Measurements from ENCODE around the gene TSPAN2.

Gene TSPAN2

DNA sequence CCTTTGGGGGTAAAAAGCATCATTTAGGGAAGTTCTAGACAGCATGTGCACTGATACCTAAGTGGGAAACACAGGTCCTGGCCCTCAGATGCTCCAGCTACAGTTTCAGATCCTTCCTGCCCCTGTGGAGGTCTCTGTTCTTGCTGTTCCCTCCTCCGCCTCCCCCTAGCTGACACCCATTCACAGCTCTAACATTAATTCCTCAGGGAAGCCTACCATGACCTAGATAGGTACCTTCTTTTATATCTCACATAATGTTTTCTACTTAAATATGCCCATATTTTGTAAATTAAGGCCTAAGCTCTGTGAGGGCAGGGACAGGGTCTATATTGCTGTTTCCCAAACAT, 11.3 kb downstream of the TSPAN2 start:
- TF ChIP-seq YY1 (IDR thresholded peaks at IDR 0.05; ENCODE audit: low read depth) (no peak), TEAD4 (IDR thresholded peaks at IDR 0.05) (no peak), EP300 (IDR thresholded peaks at IDR 0.05; ENCODE audit: borderline replicate concordance) (no peak), CEBPB (IDR thresholded peaks at IDR 0.05) (no peak), NFIC (IDR thresholded peaks at IDR 0.05) (no peak), TCF12 (IDR thresholded peaks at IDR 0.05; ENCODE audit: low read depth) (no peak), EGR1 (IDR thresholded peaks at IDR 0.05) (no peak), RAD21 (IDR thresholded peaks at IDR 0.05; ENCODE audit: low read depth) (no peak), ZBTB7A (IDR thresholded peaks at IDR 0.05; ENCODE audit: low read depth) (no peak), FOXM1 (IDR thresholded peaks at IDR 0.05; ENCODE audit: borderline replicate concordance, low read depth) (no peak), TAF1 (IDR thresholded peaks at IDR 0.05; ENCODE audit: low read depth) (no peak), CREB1 (IDR thresholded peaks at IDR 0.05; ENCODE audit: low read depth) (no peak)
- TF ChIP-seq, protein P1, sequence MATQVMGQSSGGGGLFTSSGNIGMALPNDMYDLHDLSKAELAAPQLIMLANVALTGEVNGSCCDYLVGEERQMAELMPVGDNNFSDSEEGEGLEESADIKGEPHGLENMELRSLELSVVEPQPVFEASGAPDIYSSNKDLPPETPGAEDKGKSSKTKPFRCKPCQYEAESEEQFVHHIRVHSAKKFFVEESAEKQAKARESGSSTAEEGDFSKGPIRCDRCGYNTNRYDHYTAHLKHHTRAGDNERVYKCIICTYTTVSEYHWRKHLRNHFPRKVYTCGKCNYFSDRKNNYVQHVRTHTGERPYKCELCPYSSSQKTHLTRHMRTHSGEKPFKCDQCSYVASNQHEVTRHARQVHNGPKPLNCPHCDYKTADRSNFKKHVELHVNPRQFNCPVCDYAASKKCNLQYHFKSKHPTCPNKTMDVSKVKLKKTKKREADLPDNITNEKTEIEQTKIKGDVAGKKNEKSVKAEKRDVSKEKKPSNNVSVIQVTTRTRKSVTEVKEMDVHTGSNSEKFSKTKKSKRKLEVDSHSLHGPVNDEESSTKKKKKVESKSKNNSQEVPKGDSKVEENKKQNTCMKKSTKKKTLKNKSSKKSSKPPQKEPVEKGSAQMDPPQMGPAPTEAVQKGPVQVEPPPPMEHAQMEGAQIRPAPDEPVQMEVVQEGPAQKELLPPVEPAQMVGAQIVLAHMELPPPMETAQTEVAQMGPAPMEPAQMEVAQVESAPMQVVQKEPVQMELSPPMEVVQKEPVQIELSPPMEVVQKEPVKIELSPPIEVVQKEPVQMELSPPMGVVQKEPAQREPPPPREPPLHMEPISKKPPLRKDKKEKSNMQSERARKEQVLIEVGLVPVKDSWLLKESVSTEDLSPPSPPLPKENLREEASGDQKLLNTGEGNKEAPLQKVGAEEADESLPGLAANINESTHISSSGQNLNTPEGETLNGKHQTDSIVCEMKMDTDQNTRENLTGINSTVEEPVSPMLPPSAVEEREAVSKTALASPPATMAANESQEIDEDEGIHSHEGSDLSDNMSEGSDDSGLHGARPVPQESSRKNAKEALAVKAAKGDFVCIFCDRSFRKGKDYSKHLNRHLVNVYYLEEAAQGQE (IDR thresholded peaks at IDR 0.05; ENCODE audit: low read depth), result no peak
- TF ChIP-seq, protein P2, sequence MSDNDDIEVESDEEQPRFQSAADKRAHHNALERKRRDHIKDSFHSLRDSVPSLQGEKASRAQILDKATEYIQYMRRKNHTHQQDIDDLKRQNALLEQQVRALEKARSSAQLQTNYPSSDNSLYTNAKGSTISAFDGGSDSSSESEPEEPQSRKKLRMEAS (IDR thresholded peaks at IDR 0.05), result no peak
- TF ChIP-seq, protein P3, sequence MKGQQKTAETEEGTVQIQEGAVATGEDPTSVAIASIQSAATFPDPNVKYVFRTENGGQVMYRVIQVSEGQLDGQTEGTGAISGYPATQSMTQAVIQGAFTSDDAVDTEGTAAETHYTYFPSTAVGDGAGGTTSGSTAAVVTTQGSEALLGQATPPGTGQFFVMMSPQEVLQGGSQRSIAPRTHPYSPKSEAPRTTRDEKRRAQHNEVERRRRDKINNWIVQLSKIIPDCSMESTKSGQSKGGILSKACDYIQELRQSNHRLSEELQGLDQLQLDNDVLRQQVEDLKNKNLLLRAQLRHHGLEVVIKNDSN (IDR thresholded peaks at IDR 0.05), result no peak

DNA sequence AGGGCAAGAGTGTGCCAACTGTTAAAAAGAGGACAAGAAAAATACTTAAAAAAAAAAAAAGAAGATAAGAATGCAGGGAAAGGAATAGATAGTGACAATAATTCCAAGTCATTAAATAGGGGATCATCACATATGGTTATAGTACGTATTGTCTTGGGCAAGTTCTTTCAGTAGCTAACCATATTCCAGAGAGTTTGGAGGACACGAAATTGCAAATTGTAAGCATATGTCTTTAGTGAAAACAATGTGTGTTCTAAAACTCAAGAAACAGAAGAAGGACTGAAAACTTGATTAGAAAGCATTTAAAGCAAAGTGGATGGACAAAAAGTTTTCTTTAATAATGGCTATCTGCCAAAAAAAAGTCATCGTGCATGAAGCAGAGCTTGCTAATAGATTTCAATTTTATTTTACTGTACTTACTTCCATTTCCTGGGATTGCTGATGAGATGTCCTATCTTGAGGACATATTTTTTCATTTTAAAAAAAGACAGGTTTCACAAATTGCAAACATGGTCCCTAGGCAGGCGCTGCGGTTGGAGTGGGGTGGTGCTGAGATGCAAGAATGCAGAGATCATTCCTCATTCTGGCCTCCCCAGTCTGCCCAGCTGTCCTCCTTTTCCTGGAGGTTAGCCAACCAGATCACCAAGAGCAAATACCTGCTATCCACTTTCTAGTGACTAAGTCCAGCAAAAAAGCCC, 11.9 kb downstream of the TSPAN2 start:
- TF ChIP-seq FOXM1 (IDR thresholded peaks at IDR 0.05; ENCODE audit: borderline replicate concordance, low read depth) (no peak), CEBPB (IDR thresholded peaks at IDR 0.05) (no peak), NFIC (IDR thresholded peaks at IDR 0.05) (no peak), EGR1 (IDR thresholded peaks at IDR 0.05) (no peak), TEAD4 (IDR thresholded peaks at IDR 0.05) (no peak), RAD21 (IDR thresholded peaks at IDR 0.05; ENCODE audit: low read depth) (no peak), ZBTB7A (IDR thresholded peaks at IDR 0.05; ENCODE audit: low read depth) (no peak), CREB1 (IDR thresholded peaks at IDR 0.05; ENCODE audit: low read depth) (no peak), TCF12 (IDR thresholded peaks at IDR 0.05; ENCODE audit: low read depth) (no peak), TAF1 (IDR thresholded peaks at IDR 0.05; ENCODE audit: low read depth) (no peak), EP300 (IDR thresholded peaks at IDR 0.05; ENCODE audit: borderline replicate concordance) (no peak)
- TF ChIP-seq, protein P3 (IDR thresholded peaks at IDR 0.05), result no peak
- TF ChIP-seq, protein P1 (IDR thresholded peaks at IDR 0.05; ENCODE audit: low read depth), result no peak
- TF ChIP-seq, protein P2 (IDR thresholded peaks at IDR 0.05), result no peak

DNA sequence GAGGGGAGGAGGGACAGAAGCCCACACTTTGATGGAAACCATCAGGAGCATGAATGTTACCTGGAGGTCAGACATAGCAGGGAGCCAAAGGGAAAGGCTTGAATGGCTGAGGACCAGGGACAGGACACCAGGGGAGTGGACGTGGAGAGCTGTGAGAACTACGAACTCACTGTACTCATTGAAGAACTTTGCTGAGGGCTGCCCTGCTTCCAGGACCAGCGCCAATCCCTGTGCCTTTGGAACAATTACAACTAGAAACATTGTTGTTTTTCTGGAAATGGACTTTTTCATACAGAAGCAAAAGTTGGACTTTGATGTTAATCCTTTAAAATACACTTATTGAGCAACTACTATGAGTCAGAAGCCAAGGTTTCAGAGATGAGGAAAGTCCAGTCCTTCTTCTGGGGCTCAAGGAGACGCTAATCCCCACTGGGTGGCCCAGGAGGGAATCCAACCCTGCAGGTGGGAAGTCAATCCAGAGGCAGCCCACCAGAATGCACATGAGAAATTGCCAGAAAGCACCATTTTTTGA, 12.9 kb downstream of the TSPAN2 start:
- TF ChIP-seq CREB1 (IDR thresholded peaks at IDR 0.05; ENCODE audit: low read depth) (no peak), EP300 (IDR thresholded peaks at IDR 0.05; ENCODE audit: borderline replicate concordance) (no peak), ZBTB7A (IDR thresholded peaks at IDR 0.05; ENCODE audit: low read depth) (no peak), TCF12 (IDR thresholded peaks at IDR 0.05; ENCODE audit: low read depth) (no peak), NFIC (IDR thresholded peaks at IDR 0.05) (no peak), FOXM1 (IDR thresholded peaks at IDR 0.05; ENCODE audit: borderline replicate concordance, low read depth) (no peak), EGR1 (IDR thresholded peaks at IDR 0.05) (no peak), TAF1 (IDR thresholded peaks at IDR 0.05; ENCODE audit: low read depth) (no peak), TEAD4 (IDR thresholded peaks at IDR 0.05) (no peak), RAD21 (IDR thresholded peaks at IDR 0.05; ENCODE audit: low read depth) (no peak), CEBPB (IDR thresholded peaks at IDR 0.05) (no peak), YY1 (IDR thresholded peaks at IDR 0.05; ENCODE audit: low read depth) (no peak)
- TF ChIP-seq, protein P3 (IDR thresholded peaks at IDR 0.05), result no peak
- TF ChIP-seq, protein P1 (IDR thresholded peaks at IDR 0.05; ENCODE audit: low read depth), result no peak
- TF ChIP-seq, protein P2 (IDR thresholded peaks at IDR 0.05), result no peak
